T-helper 17 cell (primary cell): Measurements from ENCODE around the gene KLRC1. TPM values are rescaled to one million over a fixed set of nuclear protein-coding genes. Genes with fewer than 3 reads are reported as not detected.
"Not testable (repeated sequence)": the region's sequence is repeated elsewhere in the genome, so short reads cannot be mapped to it uniquely, and the experiment has no call there.

Source experiments
- ATAC-seq: fragments of 150-1000 bp; cut with Tn5 transposase; 2 replicates; pipeline ENCODE4 v1.10.0; 2021; ENCODE audit warnings: mild to moderate bottlenecking, moderate library complexity
- DNase-seq, 3 donors: peaks; one replicate each; pipeline versions ENCODE4 v3.0.0 to v3.0.0-alpha.2; 2020 to 2021
- H3K9me3 ChIP-seq: one replicate; pipeline ENCODE4 v1.7.0; 2013; ENCODE audit warnings: low read length, mild to moderate bottlenecking; ENCODE audit not compliant: control insufficient read depth, poor library complexity, severe bottlenecking
- H3K27ac Mint-ChIP-seq: one replicate; pipeline ENCODE4 v1.8.0; 2022; ENCODE audit warnings: mild to moderate bottlenecking, moderate library complexity, mixed read lengths
- H3K27me3 Mint-ChIP-seq: one replicate; pipeline ENCODE4 v1.8.0; 2022; ENCODE audit warnings: mixed read lengths
- H3K36me3 Mint-ChIP-seq: one replicate; pipeline ENCODE4 v1.8.0; 2022; ENCODE audit warnings: low read depth, mixed read lengths
- H3K4me1 Mint-ChIP-seq: one replicate; pipeline ENCODE4 v1.8.0; 2022; ENCODE audit warnings: mild to moderate bottlenecking, mixed read lengths
- H3K4me3 Mint-ChIP-seq: one replicate; pipeline ENCODE4 v1.8.0; 2022; ENCODE audit warnings: mild to moderate bottlenecking, moderate library complexity, mixed read lengths
- total RNA-seq, 4 donors: library from RNA in 2 of 4; stranded (reverse) in 2 of 4; gene quantifications; one replicate each; pipeline ENCODE4 v1.2.3 and lab custom pipeline; 2022 to 2026

KLRC1 gene
- not detected for total RNA-seq
- total RNA-seq (lab: John Stamatoyannopoulos, UW), result 0 reads per million in 2 donors

DNA sequence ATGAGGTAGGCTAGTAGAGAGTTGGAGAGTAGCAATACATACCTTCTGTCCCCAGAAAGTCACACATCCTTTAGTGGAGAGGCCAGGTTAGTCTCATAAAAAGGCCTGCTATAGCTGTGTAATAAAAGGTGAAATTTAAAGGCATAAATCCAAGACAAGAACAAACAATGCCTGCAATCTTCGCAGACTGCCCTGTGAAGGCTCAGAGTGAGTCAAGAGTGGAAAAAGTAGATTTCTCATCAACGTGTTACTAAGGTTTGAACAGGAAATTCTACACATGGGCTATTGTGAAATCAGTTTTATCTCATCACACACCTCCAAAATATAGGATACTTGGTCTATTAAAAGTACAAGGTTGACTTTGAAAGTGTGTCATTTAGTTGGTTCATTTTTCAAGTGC lies at the start of gene KLRC1:
TSS of gene KLRC1 (minus strand) at position 222 of the 400 bp plus-strand sequence. CDS start 2,221 bp downstream, outside the sequence.
- H3K4me3 Mint-ChIP-seq, result no peak within 1 kb of the TSS

DNA sequence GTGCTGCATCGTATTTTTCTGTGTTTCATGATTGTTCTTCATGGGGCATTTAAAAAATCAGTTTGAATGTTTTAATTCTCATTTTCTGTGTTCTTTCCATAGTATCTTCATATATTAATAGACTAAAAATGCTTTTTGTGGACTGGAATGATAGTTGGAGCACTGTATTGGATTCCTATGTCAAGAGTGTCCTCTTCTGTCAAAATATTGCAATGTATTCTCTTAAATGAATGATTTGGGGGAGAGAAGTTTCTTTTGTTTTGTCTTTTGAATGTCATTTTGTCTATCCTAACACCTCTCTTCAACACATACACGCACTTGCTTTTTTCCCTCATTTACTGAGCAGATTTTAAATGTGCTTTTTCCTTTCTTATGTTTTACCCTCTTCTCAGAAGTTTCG lies 47.9 kb upstream of the KLRC1 start:
- ATAC-seq (no peak), DNase-seq (no peak)
- Mint-ChIP-seq H3K4me1 (peaks cover 2% of the 10 kb centered on the region), H3K27ac (no peak overlapping the region), H3K4me3 (no peak overlapping the region), H3K27me3 (peaks cover 43% of the 10 kb centered on the region), H3K36me3 (no peaks in the 10 kb centered on the region)
- no peaks in the 10 kb centered on the region for H3K9me3 ChIP-seq

More for the DNA sequence above, at the start of gene KLRC1:
- Mint-ChIP-seq H3K27ac (no peak within 1 kb of the TSS), H3K27me3 (no peaks in the 10 kb centered on the region), H3K36me3 (no peaks in the 10 kb centered on the region), H3K4me1 (no peaks in the 10 kb centered on the region)
- DNase-seq (no peak), ATAC-seq (no peak)
- peaks cover 8% of the 10 kb centered on the region for H3K9me3 ChIP-seq

- no peak for ATAC-seq
- Mint-ChIP-seq H3K4me3 (no peak overlapping the region), H3K27me3 (peaks cover 55% of the 10 kb centered on the region), H3K36me3 (no peaks in the 10 kb centered on the region), H3K27ac (no peak overlapping the region), H3K4me1 (peaks cover 2% of the 10 kb centered on the region)
- DNase-seq, result no peak
- no peaks in the 10 kb centered on the region for H3K9me3 ChIP-seq
Measured at GRCh38 chr12:10498042-10498441, 44.9 kb upstream of the KLRC1 start.

- Mint-ChIP-seq H3K27ac (no peak overlapping the region), H3K4me3 (no peak overlapping the region), H3K36me3 (no peaks in the 10 kb centered on the region), H3K4me1 (peaks cover 2% of the 10 kb centered on the region), H3K27me3 (peaks cover 54% of the 10 kb centered on the region)
- H3K9me3 ChIP-seq, result no peaks in the 10 kb centered on the region
- DNase-seq, result no peak
- ATAC-seq, result no peak
Measured at GRCh38 chr12:10497602-10498001, 44.4 kb upstream of the KLRC1 start.

DNA sequence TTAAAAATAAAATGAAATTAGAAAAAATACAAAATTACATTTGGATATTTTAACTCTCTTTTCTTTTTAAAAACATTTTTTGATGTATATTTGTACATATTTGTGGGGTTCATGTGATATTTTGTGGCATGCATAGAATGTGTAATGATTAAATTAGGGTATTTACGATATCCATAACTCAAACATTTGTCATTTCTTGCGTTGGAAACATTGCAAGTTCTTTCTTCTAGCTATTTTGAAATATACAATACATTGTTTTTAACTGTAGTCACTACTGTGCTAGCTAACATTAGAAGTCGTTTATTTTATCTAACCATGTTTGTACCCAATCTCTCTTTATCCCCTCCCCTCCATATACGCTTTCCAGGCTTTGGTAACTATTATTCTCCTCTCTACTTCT lies 38.6 kb upstream of the KLRC1 start:
- Mint-ChIP-seq H3K4me3 (no peak overlapping the region), H3K27me3 (peaks cover 29% of the 10 kb centered on the region), H3K4me1 (no peaks in the 10 kb centered on the region), H3K36me3 (peaks cover 1% of the 10 kb centered on the region), H3K27ac (no peak overlapping the region)
- no peaks in the 10 kb centered on the region for H3K9me3 ChIP-seq
- ATAC-seq (no peak), DNase-seq (no peak)

DNA sequence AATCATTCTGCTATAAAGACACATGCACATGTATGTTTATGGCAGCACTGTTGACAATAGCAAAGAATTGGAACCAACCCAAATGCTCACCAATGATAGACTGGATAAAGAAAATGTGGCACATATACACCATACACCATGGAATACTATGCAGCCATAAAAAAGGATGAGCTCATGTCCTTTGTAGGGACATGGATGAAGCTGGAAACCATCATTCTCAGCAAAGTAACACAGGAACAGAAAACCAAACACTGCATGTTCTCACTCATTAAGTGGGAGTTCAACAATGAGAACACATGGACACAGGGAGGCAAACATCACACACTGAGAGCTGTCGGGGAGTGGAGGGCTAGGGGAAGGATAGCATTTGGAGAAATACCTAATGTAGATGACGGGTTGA lies 34.2 kb upstream of the KLRC1 start:
- H3K9me3 ChIP-seq, H3K36me3 Mint-ChIP-seq, H3K27me3 Mint-ChIP-seq, H3K4me3 Mint-ChIP-seq, DNase-seq, H3K27ac Mint-ChIP-seq, H3K4me1 Mint-ChIP-seq, ATAC-seq: not testable (repeated sequence)

DNA sequence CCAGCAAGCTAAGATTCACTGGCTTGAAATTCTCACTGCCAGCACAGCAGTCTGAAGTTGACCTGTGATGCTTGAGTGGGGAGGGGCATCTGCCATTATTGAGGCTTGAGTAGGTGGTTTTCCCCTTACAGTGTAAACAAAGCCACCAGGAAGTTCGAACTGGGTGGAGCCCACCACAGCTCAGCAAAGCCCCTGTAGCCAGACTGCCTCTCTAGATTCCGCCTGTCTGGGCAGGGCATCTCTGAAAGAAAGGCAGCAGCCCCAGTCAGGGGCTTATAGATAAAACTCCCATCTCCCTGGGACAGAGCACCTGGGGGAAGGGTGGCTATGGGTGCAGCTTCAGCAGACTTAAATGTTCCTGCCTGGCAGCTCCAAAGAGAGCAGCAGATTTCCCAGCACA lies 28.7 kb upstream of the KLRC1 start:
- H3K27me3 Mint-ChIP-seq, result peaks cover 13% of the 10 kb centered on the region
- not testable (repeated sequence) for H3K4me3 Mint-ChIP-seq, H3K36me3 Mint-ChIP-seq, H3K4me1 Mint-ChIP-seq, ATAC-seq, DNase-seq, H3K9me3 ChIP-seq, H3K27ac Mint-ChIP-seq

GRCh38 chr12:10472808-10473207 lies 19.6 kb upstream of the KLRC1 start:
- H3K27ac Mint-ChIP-seq, H3K36me3 Mint-ChIP-seq, ATAC-seq, H3K4me1 Mint-ChIP-seq, DNase-seq, H3K4me3 Mint-ChIP-seq, H3K9me3 ChIP-seq: not testable (repeated sequence)
- peaks cover 15% of the 10 kb centered on the region for H3K27me3 Mint-ChIP-seq

DNA sequence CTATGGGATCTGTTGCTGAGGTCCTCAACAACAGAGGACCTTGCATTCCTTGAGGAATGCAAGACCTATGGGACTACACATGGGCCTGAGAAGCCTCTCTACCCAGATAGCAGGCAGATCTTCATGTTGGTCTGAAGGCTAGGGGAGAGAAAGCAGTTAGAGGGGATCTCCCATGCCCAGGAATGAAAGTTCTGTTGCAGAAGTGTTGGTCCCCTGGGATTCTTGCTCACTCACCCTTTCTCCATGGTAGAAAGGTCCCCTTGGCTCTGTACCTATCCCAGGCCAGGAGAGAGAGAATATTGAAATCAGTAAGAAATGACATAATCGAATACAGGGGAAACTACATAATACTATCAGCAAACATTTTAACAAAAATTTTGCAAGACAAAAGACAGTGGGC lies 16.5 kb upstream of the KLRC1 start:
- Mint-ChIP-seq H3K4me3 (no peak overlapping the region), H3K27ac (no peak overlapping the region), H3K4me1 (no peaks in the 10 kb centered on the region), H3K36me3 (peaks cover 3% of the 10 kb centered on the region), H3K27me3 (peaks cover 28% of the 10 kb centered on the region)
- DNase-seq (no peak), ATAC-seq (no peak)
- H3K9me3 ChIP-seq, result no peaks in the 10 kb centered on the region

DNA sequence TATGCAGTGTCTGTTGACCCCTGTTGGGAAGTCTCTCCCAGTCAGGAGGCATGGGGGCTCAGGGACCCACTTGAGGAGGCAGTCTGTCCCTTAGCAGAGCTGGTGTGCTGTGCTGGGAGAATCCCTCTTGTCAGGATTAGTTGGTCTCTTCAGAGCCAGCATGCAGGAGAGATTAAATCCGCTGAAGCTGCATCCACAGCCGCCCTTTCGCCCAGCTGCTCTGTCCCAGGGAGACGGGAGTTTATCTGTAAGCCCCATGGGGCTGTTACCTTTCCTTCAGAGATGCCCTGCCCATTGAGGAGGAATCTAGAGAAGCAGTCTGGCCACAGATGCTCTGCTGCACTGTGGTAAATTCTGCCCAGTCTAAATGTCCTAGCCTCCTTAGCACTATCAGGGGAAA lies 13.1 kb upstream of the KLRC1 start:
- Mint-ChIP-seq H3K4me3 (no peak overlapping the region), H3K36me3 (peaks cover 3% of the 10 kb centered on the region), H3K27me3 (peaks cover 28% of the 10 kb centered on the region), H3K27ac (no peak overlapping the region), H3K4me1 (no peaks in the 10 kb centered on the region)
- ATAC-seq (no peak), DNase-seq (no peak)
- no peaks in the 10 kb centered on the region for H3K9me3 ChIP-seq

DNA sequence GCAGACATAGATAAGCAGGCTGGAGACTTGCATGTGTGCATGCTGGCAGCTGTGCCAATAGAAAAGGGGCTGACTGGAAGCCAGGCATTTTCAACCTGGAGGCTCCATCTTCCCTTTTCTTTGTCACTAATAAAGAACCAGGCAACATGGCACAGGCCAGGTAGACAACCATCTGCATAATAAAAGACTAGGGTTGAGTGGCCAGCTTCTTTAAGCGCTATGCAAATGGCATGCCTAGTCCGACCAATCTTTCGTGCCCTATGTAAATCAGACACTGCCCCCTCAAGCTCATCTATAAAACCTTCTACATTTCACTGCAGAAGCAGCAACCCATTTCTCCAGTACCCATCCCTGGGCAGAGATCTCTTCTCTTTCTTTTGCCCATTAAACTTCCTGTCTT lies 4.6 kb upstream of the KLRC1 start:
- Mint-ChIP-seq H3K27me3 (no peaks in the 10 kb centered on the region), H3K4me3 (no peak overlapping the region), H3K27ac (no peak overlapping the region), H3K4me1 (no peaks in the 10 kb centered on the region), H3K36me3 (no peaks in the 10 kb centered on the region)
- ATAC-seq (no peak), DNase-seq (no peak)
- H3K9me3 ChIP-seq, result peaks cover 8% of the 10 kb centered on the region

- Mint-ChIP-seq H3K27me3 (no peaks in the 10 kb centered on the region), H3K27ac (no peak overlapping the region), H3K4me3 (no peak overlapping the region), H3K36me3 (no peaks in the 10 kb centered on the region), H3K4me1 (no peaks in the 10 kb centered on the region)
- ATAC-seq (no peak), DNase-seq (no peak)
- H3K9me3 ChIP-seq, result peaks cover 8% of the 10 kb centered on the region
Measured at GRCh38 chr12:10456856-10457255, 3.7 kb upstream of the KLRC1 start.

GRCh38 chr12:10455766-10456165 lies 2.6 kb upstream of the KLRC1 start:
- DNase-seq, result no peak
- no peaks in the 10 kb centered on the region for H3K4me1 Mint-ChIP-seq
- H3K9me3 ChIP-seq, result peaks cover 8% of the 10 kb centered on the region
- no peak for ATAC-seq
- H3K36me3 Mint-ChIP-seq, result no peaks in the 10 kb centered on the region
- no peaks in the 10 kb centered on the region for H3K27me3 Mint-ChIP-seq
- H3K27ac Mint-ChIP-seq, result no peak overlapping the region
- no peak overlapping the region for H3K4me3 Mint-ChIP-seq

- Mint-ChIP-seq H3K27me3 (no peaks in the 10 kb centered on the region), H3K4me1 (no peaks in the 10 kb centered on the region), H3K27ac (no peak overlapping the region), H3K36me3 (no peaks in the 10 kb centered on the region), H3K4me3 (no peak overlapping the region)
- no peak for DNase-seq
- H3K9me3 ChIP-seq, result peaks cover 8% of the 10 kb centered on the region
- ATAC-seq, result no peak
Measured at GRCh38 chr12:10454531-10454930, 1.4 kb upstream of the KLRC1 start.
